Dendritic cell treated with granulocyte-macrophage colony-stimulating factor and Interleukin-4, amounts not matched to agents 40 ng/mL and 50 ng/mL, for 4 days (primary cell): Measurements from ENCODE around the gene ZNF682.
"Not testable (repeated sequence)": the region's sequence is repeated elsewhere in the genome, so short reads cannot be mapped to it uniquely, and the experiment has no call there.

Experiments
- H3K27ac Mint-ChIP-seq: one replicate; pipeline ENCODE4 v1.8.0; 2022; ENCODE audit warnings: mild to moderate bottlenecking, mixed read lengths
- H3K27me3 Mint-ChIP-seq: one replicate; pipeline ENCODE4 v1.8.0; 2022; ENCODE audit warnings: mild to moderate bottlenecking, mixed read lengths
- H3K36me3 Mint-ChIP-seq: one replicate; pipeline ENCODE4 v1.8.0; 2022; ENCODE audit warnings: low read depth, mixed read lengths
- H3K4me1 Mint-ChIP-seq: one replicate; pipeline ENCODE4 v1.8.0; 2022; ENCODE audit warnings: low read depth, mixed read lengths
- H3K4me3 Mint-ChIP-seq: one replicate; pipeline ENCODE4 v1.8.0; 2022; ENCODE audit warnings: mild to moderate bottlenecking, moderate library complexity, mixed read lengths
- H3K9me3 Mint-ChIP-seq: one replicate; pipeline ENCODE4 v1.8.0; 2022; ENCODE audit warnings: mixed read lengths
- intact Hi-C: fragments of 100-400 bp; cut with micrococcal nuclease; formaldehyde crosslinking; loops from one replicate; pipeline ENCODE4 v1.15.0; 2022

ZNF682 gene

DNA sequence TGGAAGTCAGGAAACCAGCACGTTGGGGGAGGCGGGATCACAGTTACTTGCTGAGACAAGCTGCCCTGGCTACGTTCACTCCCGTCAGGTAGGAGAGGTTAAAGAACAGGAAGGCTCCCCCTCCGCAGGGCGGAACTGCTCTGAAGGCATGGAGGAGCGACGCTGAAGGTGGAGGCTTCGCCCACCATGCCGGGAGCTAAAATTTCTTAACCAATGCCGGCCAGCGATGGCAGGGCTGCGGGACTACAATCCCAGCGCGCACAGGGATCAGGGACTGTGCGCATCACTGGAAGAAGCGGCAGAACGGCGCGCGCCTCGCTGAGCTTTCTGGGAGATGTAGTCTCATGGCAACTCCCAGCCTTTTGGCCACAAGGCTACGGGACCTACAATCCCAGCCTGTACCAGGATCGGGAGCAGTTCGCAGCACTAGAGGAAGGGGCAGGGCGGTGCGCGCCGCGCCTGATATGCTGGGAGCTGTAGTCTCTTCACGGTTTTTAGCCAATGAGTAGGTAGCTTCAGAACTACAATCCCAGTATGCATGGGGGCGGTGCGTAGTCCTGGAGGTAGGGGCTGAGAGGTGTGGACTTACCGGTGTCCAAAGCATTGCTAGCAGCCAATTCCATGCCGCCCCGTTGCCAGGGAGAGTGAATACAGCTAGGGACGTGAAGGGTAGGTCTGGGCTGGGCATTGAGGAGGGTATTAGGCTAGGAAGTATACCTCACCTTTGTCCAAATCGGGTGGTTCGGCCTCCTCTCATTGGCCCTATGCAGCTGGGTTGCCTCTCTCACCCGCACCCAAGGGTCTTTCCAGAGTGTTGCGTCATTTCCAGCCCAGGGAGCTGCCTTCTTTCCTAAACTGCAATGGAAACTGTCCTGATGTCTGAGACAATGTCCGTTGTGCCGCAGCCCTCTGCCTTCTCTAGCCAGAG lies 12.8 kb upstream of the ZNF682 start:
- peak overlapping the region; percentile 90 for H3K4me3 Mint-ChIP-seq

GRCh38 chr19:20045742-20046141 lies 6.4 kb upstream of the ZNF682 start:
- H3K27ac Mint-ChIP-seq, H3K27me3 Mint-ChIP-seq, H3K36me3 Mint-ChIP-seq, H3K4me3 Mint-ChIP-seq, H3K4me1 Mint-ChIP-seq, intact Hi-C loops: not testable (repeated sequence)
- peaks cover 68% of the 10 kb centered on the region for H3K9me3 Mint-ChIP-seq

More for the DNA sequence above, 12.8 kb upstream of the ZNF682 start:
- H3K36me3 Mint-ChIP-seq = peaks cover 5% of the 10 kb centered on the region
- intact Hi-C loops = no loop called here
- peaks cover 2% of the 10 kb centered on the region for H3K27me3 Mint-ChIP-seq
- H3K9me3 Mint-ChIP-seq = peaks cover 39% of the 10 kb centered on the region
- H3K4me1 Mint-ChIP-seq = peaks cover 14% of the 10 kb centered on the region
- peak overlapping the region; percentile 61 for H3K27ac Mint-ChIP-seq

GRCh38 chr19:20044663-20045062 lies 5.4 kb upstream of the ZNF682 start:
- intact Hi-C loops = no loop called here
- H3K4me1 Mint-ChIP-seq = no peaks in the 10 kb centered on the region
- peaks cover 64% of the 10 kb centered on the region for H3K9me3 Mint-ChIP-seq

DNA sequence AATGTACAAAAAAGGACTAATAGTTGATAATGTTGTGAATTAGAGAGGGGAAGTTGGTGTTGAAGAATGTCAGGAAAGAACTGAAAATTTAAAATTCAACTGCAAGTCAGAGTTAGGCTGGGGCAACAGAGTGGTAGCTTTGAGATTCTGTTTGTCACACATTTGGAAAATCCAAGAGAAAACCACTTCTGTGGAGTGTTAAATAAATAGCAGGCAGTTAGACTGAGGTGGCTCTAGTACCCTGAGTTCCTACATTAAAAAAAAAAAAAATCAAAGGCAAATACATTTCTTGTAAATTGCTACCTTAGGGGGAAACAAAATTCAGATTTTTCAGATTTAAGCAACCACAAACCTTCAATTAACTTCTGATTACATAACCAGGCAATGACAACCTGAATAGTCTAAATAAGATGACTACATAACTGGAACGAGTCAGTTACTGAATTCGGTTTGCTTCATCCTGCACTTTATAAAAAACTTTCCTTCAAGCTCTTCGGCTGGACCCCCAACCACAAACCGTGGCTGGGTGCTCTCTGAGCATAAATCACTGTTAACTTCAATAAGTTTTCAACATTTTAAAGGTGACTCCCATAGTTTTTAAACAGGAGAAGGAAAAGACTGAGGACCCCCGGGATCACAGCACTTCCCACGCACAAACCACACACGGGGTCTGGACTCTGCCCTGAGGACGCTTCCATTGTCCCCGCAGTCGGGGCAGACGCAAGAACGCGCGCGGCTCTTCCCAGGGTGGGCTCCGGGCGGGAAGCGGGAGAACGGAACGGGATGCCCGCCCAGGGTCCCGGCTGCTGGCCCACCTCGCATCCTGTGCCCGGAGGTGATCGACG lies 725 bp downstream of the ZNF682 start:
- Mint-ChIP-seq H3K9me3 (peaks cover 30% of the 10 kb centered on the region), H3K4me3 (peak overlapping the region; percentile 83)
- intact Hi-C loops = no loop called here

More at GRCh38 chr19:20044663-20045062, 5.4 kb upstream of the ZNF682 start:
- no peak overlapping the region for H3K27ac Mint-ChIP-seq
- H3K27me3 Mint-ChIP-seq = no peaks in the 10 kb centered on the region
- H3K36me3 Mint-ChIP-seq = no peaks in the 10 kb centered on the region
- H3K4me3 Mint-ChIP-seq = no peak overlapping the region

GRCh38 chr19:20035935-20036334 lies 3.4 kb downstream of the ZNF682 start:
- peaks cover under 1% of the 10 kb centered on the region for H3K36me3 Mint-ChIP-seq
- H3K4me3 Mint-ChIP-seq = no peak overlapping the region
- intact Hi-C loops = no loop called here
- no peaks in the 10 kb centered on the region for H3K27me3 Mint-ChIP-seq
- H3K27ac Mint-ChIP-seq = no peak overlapping the region
- no peaks in the 10 kb centered on the region for H3K4me1 Mint-ChIP-seq
- H3K9me3 Mint-ChIP-seq = peaks cover 42% of the 10 kb centered on the region

More for the DNA sequence above, 725 bp downstream of the ZNF682 start:
- no peaks in the 10 kb centered on the region for H3K27me3 Mint-ChIP-seq
- peak overlapping the region; percentile 74 for H3K27ac Mint-ChIP-seq
- no peaks in the 10 kb centered on the region for H3K36me3 Mint-ChIP-seq
- no peaks in the 10 kb centered on the region for H3K4me1 Mint-ChIP-seq

DNA sequence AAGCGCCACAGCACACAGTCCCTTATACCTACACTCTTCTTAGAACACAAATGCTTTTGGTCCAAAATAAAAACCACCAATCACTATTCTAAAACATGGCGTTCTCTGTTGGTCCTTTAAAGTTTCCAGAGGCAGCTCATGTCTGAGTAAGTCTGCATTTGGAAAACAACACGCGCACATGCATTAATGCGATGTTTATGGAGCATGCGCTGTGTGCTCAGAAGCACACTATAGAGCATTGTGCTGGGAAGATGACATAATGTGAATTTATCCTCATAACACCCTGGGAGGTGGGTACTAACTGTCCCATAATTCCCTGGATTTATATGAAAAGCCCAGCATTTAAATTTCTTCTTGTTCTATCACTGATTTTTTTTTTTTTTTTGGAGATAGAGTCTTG lies 10.7 kb downstream of the ZNF682 start:
- Mint-ChIP-seq H3K36me3 (peaks cover 14% of the 10 kb centered on the region), H3K9me3 (peaks cover 73% of the 10 kb centered on the region), H3K4me3 (no peak overlapping the region), H3K27ac (no peak overlapping the region), H3K27me3 (no peaks in the 10 kb centered on the region), H3K4me1 (no peaks in the 10 kb centered on the region)
- intact Hi-C loops = no loop called here

- Mint-ChIP-seq H3K27me3 (no peaks in the 10 kb centered on the region), H3K9me3 (peaks cover 78% of the 10 kb centered on the region), H3K4me3 (no peak overlapping the region), H3K36me3 (peaks cover 31% of the 10 kb centered on the region), H3K27ac (no peak overlapping the region), H3K4me1 (no peaks in the 10 kb centered on the region)
- intact Hi-C loops = no loop called here
Observed at GRCh38 chr19:20005741-20006140, 33.6 kb downstream of the ZNF682 start.

DNA sequence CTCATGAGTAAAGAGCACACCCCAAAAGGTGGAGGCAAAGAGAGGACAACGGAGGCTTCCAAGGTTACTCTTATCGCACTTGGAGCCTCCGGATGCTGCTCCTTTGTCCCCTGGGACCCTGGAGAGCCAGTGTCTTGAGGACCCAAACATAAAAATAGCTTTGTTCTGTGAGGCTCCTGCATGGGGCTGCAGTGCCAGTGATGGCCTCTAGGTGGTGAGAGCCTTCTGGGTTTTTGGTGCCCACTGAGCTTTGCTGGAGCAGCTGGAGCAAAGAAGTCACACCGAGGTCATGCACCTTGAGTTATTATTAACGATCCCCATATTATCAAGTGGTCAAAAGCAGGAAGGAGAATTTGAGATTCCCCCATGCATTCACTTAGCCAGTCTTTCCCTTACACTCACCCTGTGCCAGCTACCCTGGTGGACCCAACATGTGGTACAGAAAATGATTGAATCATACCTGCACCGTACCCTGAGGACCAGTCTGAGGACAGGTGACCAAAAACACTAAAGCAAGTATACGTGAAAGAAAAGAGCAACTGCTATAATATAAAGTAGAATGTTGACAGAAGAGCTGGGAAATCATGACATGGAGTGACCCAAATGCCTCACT lies 41.5 kb downstream of the ZNF682 start:
- Mint-ChIP-seq H3K4me1 (no peaks in the 10 kb centered on the region), H3K27me3 (no peaks in the 10 kb centered on the region), H3K27ac (no peak overlapping the region), H3K9me3 (peaks cover 94% of the 10 kb centered on the region), H3K4me3 (no peak overlapping the region), H3K36me3 (no peaks in the 10 kb centered on the region)
- intact Hi-C loops = no loop called here

GRCh38 chr19:19966862-19967261 lies 72.4 kb downstream of the ZNF682 start:
- intact Hi-C loops = no loop called here
- no peaks in the 10 kb centered on the region for H3K27me3 Mint-ChIP-seq
- H3K4me3 Mint-ChIP-seq = no peak overlapping the region
- no peaks in the 10 kb centered on the region for H3K4me1 Mint-ChIP-seq
- H3K36me3 Mint-ChIP-seq = no peaks in the 10 kb centered on the region
- peaks cover 84% of the 10 kb centered on the region for H3K9me3 Mint-ChIP-seq
- no peak overlapping the region for H3K27ac Mint-ChIP-seq

DNA sequence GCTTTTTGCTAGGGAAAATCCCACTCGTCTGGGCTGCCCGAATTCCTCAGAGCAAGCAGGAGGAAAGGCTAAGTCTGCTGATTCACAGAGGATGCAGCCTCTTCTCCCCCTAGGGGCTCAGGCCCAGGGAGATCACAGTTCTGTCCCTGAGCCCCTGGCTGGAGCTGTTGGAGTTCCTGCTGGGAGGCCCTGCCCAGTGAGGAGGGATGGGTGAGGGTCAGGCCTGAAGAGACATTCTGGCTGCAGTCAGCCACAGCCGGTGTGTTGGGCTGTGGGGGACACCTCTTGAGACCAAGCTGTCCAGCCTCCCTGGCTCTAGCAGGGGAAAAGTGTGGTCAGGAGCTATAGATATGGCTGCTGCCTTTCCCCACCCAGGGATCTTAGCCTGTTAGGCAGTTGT lies 73.2 kb downstream of the ZNF682 start:
- H3K4me3 Mint-ChIP-seq, H3K27ac Mint-ChIP-seq, H3K4me1 Mint-ChIP-seq, H3K27me3 Mint-ChIP-seq, intact Hi-C loops, H3K36me3 Mint-ChIP-seq: not testable (repeated sequence)
- peaks cover 76% of the 10 kb centered on the region for H3K9me3 Mint-ChIP-seq

GRCh38 chr19:19964416-19964815 lies 74.9 kb downstream of the ZNF682 start:
- intact Hi-C loops = no loop called here
- peaks cover 59% of the 10 kb centered on the region for H3K9me3 Mint-ChIP-seq
- H3K4me1 Mint-ChIP-seq = no peaks in the 10 kb centered on the region

DNA sequence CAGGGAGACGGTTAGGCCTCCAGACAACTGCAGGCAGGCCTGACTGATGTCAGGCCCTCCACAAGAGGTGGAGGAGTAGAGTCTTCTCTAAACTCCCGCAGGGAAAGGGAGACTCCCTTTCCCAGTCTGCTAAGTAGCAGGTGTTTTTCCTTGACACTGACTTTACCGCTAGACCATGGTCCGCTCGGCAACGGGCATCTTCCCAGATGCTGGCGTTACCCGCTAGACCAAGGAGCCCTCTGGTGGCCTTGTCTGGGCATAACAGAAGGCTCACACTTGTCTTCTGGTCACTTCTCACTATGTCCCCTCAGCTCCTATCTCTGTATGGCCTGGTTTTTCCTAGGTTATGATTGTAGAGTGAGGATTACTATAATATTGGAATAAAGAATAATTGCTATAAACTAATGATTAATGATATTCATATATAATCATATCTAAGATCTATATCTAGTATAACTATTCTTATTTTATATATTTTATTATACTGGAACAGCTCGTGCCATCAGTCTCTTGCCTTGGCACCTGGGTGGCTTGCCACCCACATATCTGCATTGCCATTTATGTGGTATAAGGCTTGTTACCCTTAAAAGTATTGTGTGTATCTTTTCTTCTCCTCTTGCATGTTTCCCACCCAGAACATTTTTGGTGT lies 80.0 kb downstream of the ZNF682 start:
- not testable (repeated sequence) for H3K4me1 Mint-ChIP-seq, H3K36me3 Mint-ChIP-seq, H3K4me3 Mint-ChIP-seq, H3K27ac Mint-ChIP-seq, H3K27me3 Mint-ChIP-seq
- peaks cover 17% of the 10 kb centered on the region for H3K9me3 Mint-ChIP-seq
- intact Hi-C loops = loop anchor here (10.0 kb wide), 1 partner anchor 294 kb away; the partner anchor contains the start of genes ATP13A1 and ZNF101

More at GRCh38 chr19:19964416-19964815, 74.9 kb downstream of the ZNF682 start:
- Mint-ChIP-seq H3K27ac (no peak overlapping the region), H3K27me3 (no peaks in the 10 kb centered on the region), H3K36me3 (no peaks in the 10 kb centered on the region), H3K4me3 (no peak overlapping the region)

DNA sequence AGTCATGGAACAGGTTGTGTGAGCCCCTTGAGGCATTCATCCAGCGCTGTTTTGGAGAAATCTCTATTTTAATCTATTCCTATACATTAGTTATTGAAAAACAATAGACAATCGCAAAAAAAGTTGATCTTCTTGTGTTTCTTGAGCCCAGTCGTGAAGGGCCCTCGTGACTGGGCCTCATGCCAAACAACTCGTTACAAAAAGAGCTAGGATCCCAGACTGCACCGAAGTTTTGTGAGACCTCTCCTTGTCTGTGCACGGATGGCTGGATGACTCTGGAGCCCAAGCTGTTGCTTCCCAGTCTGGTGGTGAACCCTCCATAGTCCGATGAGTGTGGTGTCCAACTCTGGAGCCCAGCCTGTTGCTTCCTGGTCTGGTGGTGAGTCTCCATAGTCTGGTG lies 81.5 kb downstream of the ZNF682 start:
- intact Hi-C loops = loop anchor here (10.0 kb wide), 1 partner anchor 293 kb away; the partner anchor contains the start of genes ATP13A1 and ZNF101

More for the DNA sequence above, 81.5 kb downstream of the ZNF682 start:
- H3K36me3 Mint-ChIP-seq, H3K4me1 Mint-ChIP-seq, H3K4me3 Mint-ChIP-seq, H3K27ac Mint-ChIP-seq, H3K9me3 Mint-ChIP-seq, H3K27me3 Mint-ChIP-seq: not testable (repeated sequence)
